ENCODE measurements around the gene RPS6KA4.
"Not testable (repeated sequence)": the region's sequence is repeated elsewhere in the genome, so short reads cannot be mapped to it uniquely, and the experiment has no call there.

Gene RPS6KA4

DNA sequence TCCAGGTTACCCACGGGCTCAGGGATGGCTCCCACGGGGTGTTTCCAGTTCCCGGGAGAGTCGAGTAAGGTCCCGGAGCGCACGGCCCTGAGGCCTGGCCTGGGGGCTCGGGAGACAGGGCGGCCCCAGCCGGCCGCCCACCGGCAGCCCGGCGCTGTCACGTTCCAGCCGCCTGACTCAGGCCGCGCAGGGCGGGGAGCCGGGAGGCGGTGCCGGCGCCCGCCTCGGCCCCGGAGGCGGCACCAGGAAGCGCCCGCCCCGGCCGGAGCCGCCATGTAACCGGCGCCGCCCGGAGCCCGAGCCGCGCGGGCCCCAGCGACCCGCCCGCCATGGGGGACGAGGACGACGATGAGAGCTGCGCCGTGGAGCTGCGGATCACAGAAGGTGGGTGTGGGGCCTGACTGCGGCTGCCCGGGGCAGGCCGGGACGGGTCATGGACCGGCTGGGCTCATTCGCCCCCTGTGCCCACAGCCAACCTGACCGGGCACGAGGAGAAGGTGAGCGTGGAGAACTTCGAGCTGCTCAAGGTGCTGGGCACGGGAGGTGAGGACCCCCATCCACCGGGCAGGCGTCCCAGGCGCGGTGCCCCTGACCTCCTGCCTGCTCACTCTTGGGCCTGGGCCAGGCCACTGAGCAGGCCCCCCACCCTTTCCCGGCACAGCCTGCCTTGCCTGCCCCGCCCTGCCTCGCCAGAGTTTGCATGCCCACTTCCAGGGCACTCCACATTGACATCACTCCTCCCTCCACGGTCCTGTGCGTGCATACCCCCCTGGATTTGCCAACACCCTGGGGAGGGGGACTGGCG lies at the start of gene RPS6KA4:
Gene RPS6KA4, plus strand, starts transcription at position 256 of the 805 bp plus-strand sequence. Its CDS starts 74 bp downstream, at position 330.
- peak; percentile 63 for DNase-seq (ENCODE audit: low spot score)

DNA sequence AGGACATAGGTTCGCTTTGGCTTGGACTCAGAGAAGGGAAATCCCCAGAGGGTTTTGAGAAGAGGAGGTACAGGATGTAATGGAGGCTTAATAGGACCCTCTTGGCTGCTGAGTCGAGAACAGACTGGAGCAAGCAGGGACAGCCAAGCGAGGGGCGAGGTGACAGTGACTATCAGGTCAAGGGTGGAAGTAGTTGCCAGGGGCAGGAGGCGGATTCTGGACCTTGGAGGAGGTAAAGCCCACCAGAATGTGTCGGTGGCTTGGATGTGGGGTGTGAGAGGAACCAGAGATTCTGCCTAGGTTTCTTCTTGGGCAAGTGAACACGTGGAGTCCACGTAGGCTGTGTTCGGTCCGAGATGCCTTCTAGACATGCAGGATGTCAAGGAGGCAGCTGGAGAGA lies 46.0 kb upstream of the RPS6KA4 start:
- DNase-seq (ENCODE audit: low spot score): no peak

DNA sequence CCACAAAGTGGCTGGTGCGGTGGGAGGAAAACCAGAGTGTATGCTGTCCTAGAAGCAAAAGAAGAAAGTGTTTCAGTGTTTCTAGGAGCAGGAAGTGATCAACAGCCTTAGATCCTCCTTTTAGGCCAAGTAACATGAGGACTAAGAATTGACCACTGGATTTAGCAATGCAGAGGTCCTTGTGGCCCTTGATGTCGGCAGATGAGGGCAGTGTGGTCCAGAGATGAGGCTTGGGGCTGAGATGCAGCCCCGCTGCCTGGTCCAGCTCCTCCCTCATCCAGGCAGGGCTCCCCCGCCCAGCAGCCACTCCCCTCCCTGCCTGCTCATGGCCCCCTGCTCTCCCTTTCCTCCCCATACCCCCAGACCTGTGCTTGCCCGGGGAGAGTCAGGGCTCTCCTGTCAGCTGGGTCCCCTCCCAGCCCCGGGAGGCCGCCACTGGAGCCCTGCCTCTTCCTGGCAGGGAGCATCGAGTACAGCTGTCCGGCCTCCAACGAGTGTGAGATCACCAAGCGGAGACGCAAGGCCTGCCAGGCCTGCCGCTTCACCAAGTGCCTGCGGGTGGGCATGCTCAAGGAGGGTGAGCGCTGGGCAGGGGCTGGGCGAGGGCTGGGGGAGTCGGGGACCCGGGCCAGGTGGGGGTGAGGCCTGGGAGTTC lies 45.3 kb upstream of the RPS6KA4 start:
- no peak for DNase-seq (ENCODE audit: low spot score)

DNA sequence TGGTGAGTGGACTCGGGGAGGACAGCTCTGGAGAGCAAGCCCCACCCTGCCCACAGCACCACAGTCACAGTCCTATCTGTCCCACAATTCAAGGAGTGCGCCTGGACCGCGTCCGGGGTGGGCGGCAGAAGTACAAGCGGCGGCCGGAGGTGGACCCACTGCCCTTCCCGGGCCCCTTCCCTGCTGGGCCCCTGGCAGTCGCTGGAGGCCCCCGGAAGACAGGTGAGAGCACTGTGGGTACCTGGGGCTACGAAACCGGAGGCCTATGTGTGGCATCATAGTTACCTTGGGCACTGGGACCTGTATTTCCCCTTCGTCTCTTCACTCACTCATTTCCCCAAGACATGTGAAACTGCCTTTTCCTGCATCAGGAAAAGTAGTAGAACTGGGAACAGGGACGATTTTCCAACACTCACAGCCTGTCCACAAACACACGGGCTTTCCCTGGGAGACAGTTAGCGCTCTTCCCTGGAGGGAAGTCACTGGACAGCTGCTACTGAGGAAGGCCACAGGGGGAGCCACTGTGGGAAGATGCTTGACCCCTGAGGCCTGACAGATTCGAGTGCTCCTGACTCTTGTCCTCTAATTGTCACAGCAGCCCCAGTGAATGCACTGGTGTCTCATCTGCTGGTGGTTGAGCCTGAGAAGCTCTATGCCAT lies 44.7 kb upstream of the RPS6KA4 start:
- DNase-seq (ENCODE audit: low spot score): no peak

DNA sequence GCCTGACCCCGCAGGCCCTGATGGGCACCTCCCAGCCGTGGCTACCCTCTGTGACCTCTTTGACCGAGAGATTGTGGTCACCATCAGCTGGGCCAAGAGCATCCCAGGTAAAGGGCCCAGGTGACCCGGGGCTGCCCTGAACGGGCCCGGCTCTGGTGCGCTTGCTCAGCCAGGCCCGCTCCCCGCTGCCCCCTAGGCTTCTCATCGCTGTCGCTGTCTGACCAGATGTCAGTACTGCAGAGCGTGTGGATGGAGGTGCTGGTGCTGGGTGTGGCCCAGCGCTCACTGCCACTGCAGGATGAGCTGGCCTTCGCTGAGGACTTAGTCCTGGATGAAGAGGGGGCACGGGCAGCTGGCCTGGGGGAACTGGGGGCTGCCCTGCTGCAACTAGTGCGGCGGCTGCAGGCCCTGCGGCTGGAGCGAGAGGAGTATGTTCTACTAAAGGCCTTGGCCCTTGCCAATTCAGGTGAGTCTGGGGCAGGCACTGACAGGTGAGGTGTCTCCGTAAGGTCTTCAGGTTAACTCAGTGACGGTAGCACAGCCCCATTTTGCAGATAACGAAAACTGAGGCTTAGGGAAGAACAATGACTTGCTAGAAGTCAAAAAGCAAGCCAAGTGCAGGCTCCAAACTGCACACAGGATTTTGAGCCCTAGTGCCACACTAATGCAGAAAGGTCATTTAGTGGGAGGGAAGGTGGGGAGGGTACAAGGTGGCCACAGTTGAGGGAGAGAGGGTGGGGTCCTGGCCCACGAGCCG lies 44.0 kb upstream of the RPS6KA4 start:
- DNase-seq (ENCODE audit: low spot score): no peak

DNA sequence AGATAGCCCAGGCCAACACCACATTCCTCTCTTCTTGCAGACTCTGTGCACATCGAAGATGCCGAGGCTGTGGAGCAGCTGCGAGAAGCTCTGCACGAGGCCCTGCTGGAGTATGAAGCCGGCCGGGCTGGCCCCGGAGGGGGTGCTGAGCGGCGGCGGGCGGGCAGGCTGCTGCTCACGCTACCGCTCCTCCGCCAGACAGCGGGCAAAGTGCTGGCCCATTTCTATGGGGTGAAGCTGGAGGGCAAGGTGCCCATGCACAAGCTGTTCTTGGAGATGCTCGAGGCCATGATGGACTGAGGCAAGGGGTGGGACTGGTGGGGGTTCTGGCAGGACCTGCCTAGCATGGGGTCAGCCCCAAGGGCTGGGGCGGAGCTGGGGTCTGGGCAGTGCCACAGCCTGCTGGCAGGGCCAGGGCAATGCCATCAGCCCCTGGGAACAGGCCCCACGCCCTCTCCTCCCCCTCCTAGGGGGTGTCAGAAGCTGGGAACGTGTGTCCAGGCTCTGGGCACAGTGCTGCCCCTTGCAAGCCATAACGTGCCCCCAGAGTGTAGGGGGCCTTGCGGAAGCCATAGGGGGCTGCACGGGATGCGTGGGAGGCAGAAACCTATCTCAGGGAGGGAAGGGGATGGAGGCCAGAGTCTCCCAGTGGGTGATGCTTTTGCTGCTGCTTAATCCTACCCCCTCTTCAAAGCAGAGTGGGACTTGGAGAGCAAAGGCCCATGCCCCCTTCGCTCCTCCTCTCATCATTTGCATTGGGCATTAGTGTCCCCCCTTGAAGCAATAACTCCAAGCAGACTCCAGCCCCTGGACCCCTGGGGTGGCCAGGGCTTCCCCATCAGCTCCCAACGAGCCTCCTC lies 43.1 kb upstream of the RPS6KA4 start:
- not testable (repeated sequence) for DNase-seq (ENCODE audit: low spot score)

DNA sequence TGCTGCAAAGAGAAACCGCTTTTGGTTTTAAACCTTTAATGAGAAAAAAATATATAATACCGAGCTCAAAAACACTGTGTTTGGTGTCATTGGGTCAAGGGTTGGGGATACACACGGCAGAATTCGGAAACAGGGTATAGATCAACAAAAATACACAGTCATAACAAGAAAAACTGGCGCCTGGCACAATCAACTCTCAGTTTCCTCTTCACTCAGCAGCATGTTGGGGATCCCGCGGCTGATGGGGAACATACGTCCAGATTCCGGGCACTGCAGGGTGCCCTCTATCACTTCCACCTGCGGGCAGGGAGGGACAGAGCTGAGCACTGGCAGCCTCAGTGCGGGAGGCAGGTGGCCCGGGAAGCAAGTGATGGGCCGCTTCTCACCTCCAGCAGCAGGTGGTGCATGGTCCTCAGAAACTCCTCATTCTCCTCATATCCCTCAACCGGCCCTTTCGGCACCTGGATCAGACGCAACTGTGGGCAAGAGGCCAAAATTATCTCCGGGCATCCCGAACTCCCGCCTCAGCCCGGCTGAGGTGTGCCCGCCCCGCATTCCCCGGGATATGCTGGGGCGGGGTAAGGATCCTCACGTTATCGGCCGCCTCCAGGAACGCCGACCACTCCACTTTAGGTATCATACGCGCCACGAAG lies 42.2 kb upstream of the RPS6KA4 start:
- DNase-seq (ENCODE audit: low spot score): peak; percentile 85

DNA sequence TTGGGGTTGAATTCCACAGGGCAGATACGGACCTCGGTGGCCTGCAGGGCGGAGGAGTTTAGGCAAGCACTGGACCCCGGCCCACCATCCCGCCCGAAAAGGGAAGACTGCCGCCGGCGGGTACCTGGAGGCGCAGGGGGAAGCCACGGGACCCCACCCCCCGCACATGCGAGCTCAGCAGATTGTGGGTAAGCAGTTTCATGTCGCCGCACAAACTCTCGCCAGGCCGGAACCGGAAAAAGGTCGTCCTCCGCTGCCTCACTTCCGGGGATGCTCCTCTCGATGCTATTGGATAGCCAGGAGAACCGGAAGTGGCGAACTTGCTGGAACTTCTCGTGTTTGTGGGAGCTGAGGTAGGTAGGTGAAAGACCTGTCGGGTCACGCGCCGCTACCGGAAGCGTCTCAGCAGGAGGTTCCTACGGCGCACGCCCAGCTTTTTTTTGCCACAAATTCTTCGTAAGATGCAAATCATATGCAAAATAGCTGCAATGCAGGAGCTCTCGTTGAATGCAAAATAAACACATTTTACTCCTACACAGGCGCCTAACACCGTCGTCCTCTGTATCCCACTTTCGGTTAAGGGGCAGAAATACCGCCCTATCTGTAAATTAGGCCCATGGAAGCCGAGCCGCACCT lies 41.5 kb upstream of the RPS6KA4 start, which contains the start of gene TRMT112:
Gene TRMT112, minus strand, starts transcription at position 235 of the 636 bp plus-strand sequence. Its CDS starts 33 bp downstream, at position 202.
- DNase-seq (ENCODE audit: low spot score): peak; percentile 99

DNA sequence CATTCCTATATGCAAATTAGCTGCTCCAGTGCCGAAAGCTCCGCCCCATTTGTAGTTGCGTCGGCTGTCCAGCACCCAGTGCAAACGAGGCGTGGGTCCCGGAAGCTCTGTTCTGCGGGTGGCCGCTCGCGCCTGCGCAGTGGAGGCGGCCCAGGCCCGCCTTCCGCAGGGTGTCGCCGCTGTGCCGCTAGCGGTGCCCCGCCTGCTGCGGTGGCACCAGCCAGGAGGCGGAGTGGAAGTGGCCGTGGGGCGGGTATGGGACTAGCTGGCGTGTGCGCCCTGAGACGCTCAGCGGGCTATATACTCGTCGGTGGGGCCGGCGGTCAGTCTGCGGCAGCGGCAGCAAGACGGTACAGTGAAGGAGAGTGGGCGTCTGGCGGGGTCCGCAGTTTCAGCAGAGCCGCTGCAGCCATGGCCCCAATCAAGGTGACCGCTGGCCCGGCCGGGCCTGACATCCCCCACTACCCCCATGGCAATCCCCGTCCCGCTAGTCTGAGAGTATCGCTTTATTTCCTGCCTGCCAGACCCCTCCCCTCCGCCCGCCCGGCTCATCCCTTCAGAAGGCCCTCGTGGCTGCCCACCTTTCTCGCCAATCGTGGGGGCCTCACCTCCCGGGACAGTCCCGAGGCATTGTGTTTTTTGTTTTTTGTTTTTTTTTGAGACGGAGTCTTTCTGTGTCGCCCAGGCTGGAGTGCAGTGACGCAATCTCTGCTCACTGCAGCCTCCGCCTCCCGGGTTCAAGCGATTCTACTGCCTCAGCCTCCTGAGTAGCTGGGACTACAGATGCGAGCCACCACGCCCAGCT lies 40.8 kb upstream of the RPS6KA4 start, which contains the start of gene PRDX5:
Gene PRDX5, plus strand, starts transcription at position 161 of the 805 bp plus-strand sequence. Its CDS starts 95 bp downstream, at position 256.
- DNase-seq (ENCODE audit: low spot score): peak; percentile 99

DNA sequence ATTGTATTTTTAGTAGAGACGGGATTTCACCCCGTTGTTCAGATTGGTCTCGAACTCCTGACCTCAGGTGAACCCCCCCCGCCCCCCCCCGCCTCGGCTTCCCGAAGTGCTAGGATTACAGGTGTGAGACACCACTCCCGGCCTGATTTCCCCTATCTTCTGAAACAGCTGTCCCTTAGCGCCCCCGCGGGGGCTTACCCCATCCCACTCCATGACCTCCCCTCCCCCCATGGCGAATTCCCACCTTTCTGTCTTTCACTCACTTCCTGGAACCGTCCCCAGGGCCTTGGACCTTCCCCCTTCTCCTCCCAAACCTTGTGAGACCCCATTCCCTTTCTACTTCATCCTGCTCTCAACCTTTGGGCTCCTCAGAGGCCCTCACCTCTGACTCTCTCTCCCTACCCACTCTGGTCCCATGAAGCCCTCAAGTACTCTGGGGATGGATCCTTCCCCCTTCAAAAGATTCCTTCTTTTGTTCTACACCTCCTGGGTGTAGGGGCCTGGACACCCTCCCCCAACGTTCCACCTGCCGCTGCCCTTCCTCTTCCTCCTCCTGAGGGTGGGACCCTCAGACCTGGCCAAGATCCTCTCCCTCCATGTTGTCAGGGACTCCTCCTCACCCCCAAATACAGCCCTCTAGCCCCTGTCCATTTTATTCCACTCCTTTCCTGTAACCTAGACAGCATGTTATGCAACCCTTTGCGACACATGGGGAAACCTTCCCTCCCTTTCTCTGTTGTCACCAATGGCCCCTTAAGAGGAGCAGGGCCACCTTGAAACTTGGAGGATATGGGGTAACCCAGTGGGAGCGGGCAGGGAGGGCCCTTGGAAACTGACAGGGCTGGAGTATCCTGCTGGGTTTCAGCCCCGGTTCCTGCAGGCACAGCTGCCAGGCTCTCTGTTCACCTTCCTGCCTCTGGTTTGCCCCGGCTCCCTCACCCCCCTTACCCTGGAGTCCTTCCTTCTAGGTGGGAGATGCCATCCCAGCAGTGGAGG lies 39.9 kb upstream of the RPS6KA4 start:
- DNase-seq (ENCODE audit: low spot score): peak; percentile 52

DNA sequence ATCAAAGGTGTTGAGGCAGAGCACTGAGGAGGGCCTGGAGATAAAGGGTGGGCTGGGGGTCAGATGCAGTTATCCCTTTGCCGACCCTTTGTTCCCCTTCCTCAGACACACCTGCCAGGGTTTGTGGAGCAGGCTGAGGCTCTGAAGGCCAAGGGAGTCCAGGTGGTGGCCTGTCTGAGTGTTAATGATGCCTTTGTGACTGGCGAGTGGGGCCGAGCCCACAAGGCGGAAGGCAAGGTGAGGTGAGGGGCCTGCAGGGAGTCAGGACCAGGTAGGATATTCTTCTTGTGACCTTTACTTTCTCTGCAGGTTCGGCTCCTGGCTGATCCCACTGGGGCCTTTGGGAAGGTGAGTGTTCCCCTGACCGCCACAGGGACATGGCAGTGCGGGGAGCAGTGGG lies 38.4 kb upstream of the RPS6KA4 start:
- no peak for DNase-seq (ENCODE audit: low spot score)

DNA sequence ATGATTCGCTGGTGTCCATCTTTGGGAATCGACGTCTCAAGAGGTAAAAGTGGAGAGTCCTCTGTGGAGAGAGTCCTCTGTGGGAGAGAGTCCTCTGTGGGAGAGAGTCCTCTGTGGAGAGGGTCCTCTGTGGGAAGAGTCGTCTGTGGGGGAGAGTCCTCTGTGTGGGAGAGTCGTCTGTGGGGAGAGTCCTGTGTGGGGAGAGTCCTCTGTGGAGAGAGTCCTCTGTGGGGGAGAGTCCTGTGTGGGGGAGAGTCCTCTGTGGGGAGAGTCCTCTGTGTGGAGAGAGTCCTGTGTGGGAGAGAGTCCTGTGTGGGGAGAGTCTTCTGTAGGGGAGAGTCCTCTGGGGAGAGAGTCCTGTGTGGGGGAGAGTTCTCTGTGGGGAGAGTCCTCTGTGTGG lies 37.9 kb upstream of the RPS6KA4 start:
- no peak for DNase-seq (ENCODE audit: low spot score)

DNA sequence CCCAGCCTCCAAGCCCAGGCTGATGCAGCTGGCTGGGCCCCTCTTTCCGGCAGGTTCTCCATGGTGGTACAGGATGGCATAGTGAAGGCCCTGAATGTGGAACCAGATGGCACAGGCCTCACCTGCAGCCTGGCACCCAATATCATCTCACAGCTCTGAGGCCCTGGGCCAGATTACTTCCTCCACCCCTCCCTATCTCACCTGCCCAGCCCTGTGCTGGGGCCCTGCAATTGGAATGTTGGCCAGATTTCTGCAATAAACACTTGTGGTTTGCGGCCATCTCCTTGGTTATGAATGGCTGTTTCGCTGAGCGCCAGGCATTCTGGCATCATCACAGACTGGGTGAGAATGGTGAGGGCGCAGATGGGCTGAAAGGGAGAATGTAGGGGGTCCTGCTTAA lies 37.4 kb upstream of the RPS6KA4 start:
- DNase-seq (ENCODE audit: low spot score): peak; percentile 70

DNA sequence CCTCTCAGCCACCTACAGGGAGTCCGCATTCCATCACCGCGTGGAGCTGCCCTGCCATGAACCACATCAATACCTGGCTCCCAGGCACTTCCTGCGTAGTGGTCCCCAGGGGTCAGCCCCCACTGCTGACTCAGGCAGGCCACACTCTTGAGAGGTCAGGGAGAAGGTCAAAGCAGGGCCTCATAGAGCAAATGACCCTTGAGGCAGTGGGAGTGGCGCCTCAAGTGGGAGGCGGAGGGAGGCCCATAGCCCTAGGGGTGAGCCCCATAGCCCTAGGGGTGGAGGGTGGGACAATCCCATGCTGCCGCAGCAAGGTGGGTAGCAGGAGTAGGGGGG lies 36.1 kb upstream of the RPS6KA4 start:
- DNase-seq (ENCODE audit: low spot score): no peak

DNA sequence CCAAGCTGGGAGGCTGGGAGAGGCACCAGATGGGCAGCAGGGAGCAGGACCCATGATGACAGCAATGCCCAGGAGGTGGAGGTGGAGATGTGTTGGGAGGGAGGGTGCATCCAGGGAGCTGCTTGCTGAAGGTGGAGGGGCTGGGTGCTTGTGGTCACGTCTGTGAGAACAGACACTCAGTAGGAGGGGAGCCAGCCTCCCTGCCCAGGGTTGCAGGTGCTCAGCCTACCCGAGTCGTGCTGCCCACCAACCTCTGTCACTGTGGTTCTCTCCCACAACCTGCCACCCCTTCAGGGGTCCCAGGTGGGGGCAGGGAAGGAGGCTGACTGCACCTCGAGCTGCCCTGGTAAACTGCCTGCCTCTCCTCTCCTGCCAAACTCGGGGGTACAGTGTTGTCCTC lies 35.6 kb upstream of the RPS6KA4 start:
- no peak for DNase-seq (ENCODE audit: low spot score)

DNA sequence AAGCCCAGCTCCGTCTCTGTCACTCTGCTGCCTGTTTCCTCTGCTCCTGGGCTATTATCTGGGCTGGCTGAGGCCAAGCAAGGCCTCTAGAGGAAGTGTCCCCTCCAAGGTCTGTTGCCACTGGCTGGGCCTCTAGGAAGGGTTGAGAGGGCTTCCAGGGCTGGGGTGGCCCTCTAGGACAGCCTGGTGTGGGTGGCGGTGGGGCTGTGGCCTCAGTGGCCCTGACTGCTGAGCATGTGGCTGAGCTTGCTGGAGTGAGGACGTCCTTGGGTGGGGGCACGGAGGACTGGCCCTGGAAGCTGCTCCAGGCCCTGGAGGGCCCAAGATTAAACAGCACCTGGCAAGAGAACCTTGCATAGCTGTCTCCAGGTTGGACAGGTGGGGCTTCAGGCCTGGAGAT lies 35.0 kb upstream of the RPS6KA4 start:
- not testable (repeated sequence) for DNase-seq (ENCODE audit: low spot score)

DNA sequence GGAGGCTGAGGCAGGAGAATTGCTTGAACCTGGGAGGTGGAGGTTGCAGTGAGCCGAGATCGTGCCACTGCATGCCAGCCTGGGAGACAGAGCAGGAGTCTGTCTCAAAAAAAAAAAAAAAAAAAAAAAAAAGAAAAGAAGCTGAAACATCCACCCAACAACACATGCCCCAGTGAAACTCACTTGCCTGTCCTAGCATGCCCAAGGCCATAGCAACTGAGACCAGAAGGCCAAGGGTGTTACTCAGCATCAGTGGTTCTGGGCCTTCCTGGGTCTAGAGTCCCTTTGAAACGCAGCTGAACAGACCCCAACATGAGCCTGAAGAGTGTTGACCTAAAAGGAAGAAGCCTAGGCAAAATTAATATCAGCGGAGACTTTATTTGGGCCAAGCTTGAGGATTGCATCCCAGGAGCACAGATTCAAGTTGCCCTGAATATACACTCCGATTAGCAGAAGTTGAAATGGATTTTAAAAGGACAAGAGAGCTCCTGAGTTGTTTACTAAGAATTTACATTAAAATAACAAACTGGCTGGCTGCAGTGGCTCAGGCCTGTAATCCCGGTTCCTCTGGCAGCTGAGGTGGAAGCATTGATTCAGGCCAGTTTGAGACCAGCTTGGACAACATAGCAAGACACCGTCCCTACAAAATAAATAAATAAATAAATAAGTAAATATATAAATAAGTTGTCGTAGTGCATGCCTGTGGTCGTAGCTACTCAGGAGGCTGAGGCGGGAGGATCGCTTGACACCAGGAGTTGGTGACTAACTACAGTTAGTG lies 34.1 kb upstream of the RPS6KA4 start:
- no peak for DNase-seq (ENCODE audit: low spot score)

All from hematopoietic multipotent progenitor cell treated with erythropoietin and hydrocortisone succinate and interleukin-3 and kit ligand, for 17 days (in vitro differentiated cells).